Ishikawa (cell line): ENCODE results near the gene CELF2.

Experiments used
- CREB1 ChIP-seq: IDR thresholded peaks from 2 replicates; pipeline ENCODE4 v1.6.1; 2012; ENCODE audit warnings: low read depth
- EGR1 ChIP-seq: IDR thresholded peaks from 2 replicates; pipeline ENCODE4 v1.6.1; 2012
- MAX ChIP-seq: IDR thresholded peaks from 2 replicates; pipeline ENCODE4 v1.6.1; 2012
- TCF12 ChIP-seq: IDR thresholded peaks from 2 replicates; pipeline ENCODE4 v1.6.1; 2012; ENCODE audit warnings: low read depth
- TF ChIP-seq, protein P1 (sequence below): IDR thresholded peaks from 2 replicates; pipeline ENCODE4 v1.6.1; 2012; ENCODE audit warnings: low read depth, mild to moderate bottlenecking

GRCh38 chr10:11257440-11258090, 239.9 kb downstream of the CELF2 start:
- TF ChIP-seq, protein P1, sequence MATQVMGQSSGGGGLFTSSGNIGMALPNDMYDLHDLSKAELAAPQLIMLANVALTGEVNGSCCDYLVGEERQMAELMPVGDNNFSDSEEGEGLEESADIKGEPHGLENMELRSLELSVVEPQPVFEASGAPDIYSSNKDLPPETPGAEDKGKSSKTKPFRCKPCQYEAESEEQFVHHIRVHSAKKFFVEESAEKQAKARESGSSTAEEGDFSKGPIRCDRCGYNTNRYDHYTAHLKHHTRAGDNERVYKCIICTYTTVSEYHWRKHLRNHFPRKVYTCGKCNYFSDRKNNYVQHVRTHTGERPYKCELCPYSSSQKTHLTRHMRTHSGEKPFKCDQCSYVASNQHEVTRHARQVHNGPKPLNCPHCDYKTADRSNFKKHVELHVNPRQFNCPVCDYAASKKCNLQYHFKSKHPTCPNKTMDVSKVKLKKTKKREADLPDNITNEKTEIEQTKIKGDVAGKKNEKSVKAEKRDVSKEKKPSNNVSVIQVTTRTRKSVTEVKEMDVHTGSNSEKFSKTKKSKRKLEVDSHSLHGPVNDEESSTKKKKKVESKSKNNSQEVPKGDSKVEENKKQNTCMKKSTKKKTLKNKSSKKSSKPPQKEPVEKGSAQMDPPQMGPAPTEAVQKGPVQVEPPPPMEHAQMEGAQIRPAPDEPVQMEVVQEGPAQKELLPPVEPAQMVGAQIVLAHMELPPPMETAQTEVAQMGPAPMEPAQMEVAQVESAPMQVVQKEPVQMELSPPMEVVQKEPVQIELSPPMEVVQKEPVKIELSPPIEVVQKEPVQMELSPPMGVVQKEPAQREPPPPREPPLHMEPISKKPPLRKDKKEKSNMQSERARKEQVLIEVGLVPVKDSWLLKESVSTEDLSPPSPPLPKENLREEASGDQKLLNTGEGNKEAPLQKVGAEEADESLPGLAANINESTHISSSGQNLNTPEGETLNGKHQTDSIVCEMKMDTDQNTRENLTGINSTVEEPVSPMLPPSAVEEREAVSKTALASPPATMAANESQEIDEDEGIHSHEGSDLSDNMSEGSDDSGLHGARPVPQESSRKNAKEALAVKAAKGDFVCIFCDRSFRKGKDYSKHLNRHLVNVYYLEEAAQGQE, result no peak
- TF ChIP-seq MAX, result no peak
- no peak for TF ChIP-seq EGR1
- no peak for TF ChIP-seq TCF12
- no peak for TF ChIP-seq CREB1
